HepG2 (cell line): Measurements from ENCODE around the gene TOX2. TPM values are rescaled to one million over a fixed set of nuclear protein-coding genes. Genes with fewer than 3 reads are reported as not detected.

Source experiments
- ATAC-seq: fragments of 200-7000 bp; cut with Tn5 transposase; 3 replicates; pipeline ENCODE4 v1.9.1; 2020; ENCODE audit warnings: mild to moderate bottlenecking, moderate library complexity
- BruUV-seq: library from RNA; stranded (reverse); fragments of 400-500 nt; replicated peaks from 2 replicates; lab custom pipeline; 2021; lab: Mats Ljungman, UMichigan
- CTCF ChIA-PET: fragments of 300-600 bp; formaldehyde crosslinking; extraction: SDS; loops from one replicate; lab custom pipeline; 2021; ENCODE audit warnings: low total read pairs, inconsistent platforms, low intra/inter-chr PET ratio; lab: Yijun Ruan, JAX
- POLR2A ChIA-PET: fragments of 350-600 bp; sonication (Branson Sonifier 250); formaldehyde crosslinking; loops from one replicate; lab custom pipeline; 2020; ENCODE audit warnings: antibody characterized with exemption, inconsistent platforms; lab: Yijun Ruan, JAX
- DNase-seq: peaks from one replicate; pipeline ENCODE4 v3.0.0-alpha.2; 2015; ENCODE audit warnings: low spot score
- FAIRE-seq: peaks from 3 replicates; lab custom pipeline; 2011; peaks lifted over from hg19 to GRCh38; lab: Jason Lieb, UNC
- H2AFZ ChIP-seq: one replicate; pipeline ENCODE4 v1.6.1; 2011; ENCODE audit warnings: low read length, inconsistent platforms
- H3K27ac ChIP-seq: fragments of 300-600 bp; 3 replicates; pipeline ENCODE4 v1.8.0; 2011; ENCODE audit warnings: mixed run types, mild to moderate bottlenecking, mixed read lengths, low read length, inconsistent platforms; ENCODE audit not compliant: insufficient read depth; ENCODE audit errors: extremely low read length
- H3K27me3 ChIP-seq, 2 experiments: fragments of 200-600 bp in 1 of 2; 2 replicates in 1 of 2; 3 replicates in 1 of 2; pipeline versions ENCODE4 v1.6.0 to v1.8.0; 2011; ENCODE audit warnings: low read length in 2 of 2, mild to moderate bottlenecking in 2 of 2, moderate library complexity in 2 of 2, inconsistent platforms in 1 of 2; ENCODE audit not compliant: insufficient read depth in 2 of 2, control insufficient read depth in 1 of 2
- H3K36me3 ChIP-seq, 2 experiments: fragments of 200-600 bp in 1 of 2; replicated peaks in 1 of 2; 2 replicates in 1 of 2; 3 replicates in 1 of 2; pipeline versions ENCODE4 v1.5.1 to v1.8.0; 2011; ENCODE audit warnings: low read length in 2 of 2, inconsistent platforms in 1 of 2; ENCODE audit not compliant: insufficient read depth in 2 of 2, control insufficient read depth in 1 of 2
- H3K4me1 ChIP-seq: 2 replicates; pipeline ENCODE4 v1.5.1; 2012; ENCODE audit warnings: low read length, inconsistent platforms; ENCODE audit not compliant: insufficient read depth
- H3K4me2 ChIP-seq: 2 replicates; pipeline ENCODE4 v1.6.0; 2011; ENCODE audit warnings: low read depth, low read length, inconsistent platforms
- H3K4me3 ChIP-seq, 3 experiments: fragments of 200-600 bp in 1 of 3; sonication (generic), shearing (Covaris generic) in 1 of 3; replicated peaks in 1 of 3; 2 replicates each; pipeline ENCODE4 v1.5.1; 2011 to 2016; ENCODE audit warnings: low read length in 3 of 3, inconsistent platforms in 2 of 3, low read depth in 2 of 3, mild to moderate bottlenecking in 2 of 3, control low read depth in 1 of 3, mixed read lengths in 1 of 3; ENCODE audit not compliant: insufficient read depth in 1 of 3
- H3K79me2 ChIP-seq: one replicate; pipeline ENCODE4 v1.6.1; 2011; ENCODE audit warnings: low read length, inconsistent platforms; ENCODE audit not compliant: insufficient read depth
- H3K9ac ChIP-seq: 2 replicates; pipeline ENCODE4 v1.6.0; 2011; ENCODE audit warnings: mild to moderate bottlenecking, low read depth, low read length, inconsistent platforms; ENCODE audit not compliant: insufficient read depth
- H3K9me3 ChIP-seq: 2 replicates; pipeline ENCODE4 v1.5.1; 2012; ENCODE audit warnings: mild to moderate bottlenecking, low read length
- H4K20me1 ChIP-seq: 2 replicates; pipeline ENCODE4 v1.6.0; 2011; ENCODE audit warnings: inconsistent platforms, mild to moderate bottlenecking, low read length, moderate library complexity; ENCODE audit not compliant: insufficient read depth
- ARNT2 ChIP-seq: sonication (generic); formaldehyde crosslinking; IDR thresholded peaks from 2 replicates; pipeline ENCODE4 v1.8.0; 2022; ENCODE audit warnings: mild to moderate bottlenecking, low read depth, missing genetic modification reagents, moderate library complexity
- EP300 ChIP-seq, 3 experiments: sonication (generic) in 1 of 3; formaldehyde crosslinking in 1 of 3; IDR thresholded peaks; 2 replicates each; pipeline versions ENCODE4 v1.5.1 to v1.6.1; 2011 to 2020; ENCODE audit warnings: low read depth in 2 of 3, low read length in 2 of 3, borderline replicate concordance in 1 of 3, improper control_type of control experiment in 1 of 3, mild to moderate bottlenecking in 1 of 3, missing genetic modification reagents in 1 of 3, moderate library complexity in 1 of 3
- GPN1 ChIP-seq: sonication (generic); formaldehyde crosslinking; IDR thresholded peaks from 2 replicates; pipeline ENCODE4 v1.5.1; 2020; ENCODE audit warnings: missing genetic modification reagents, borderline replicate concordance
- MATR3 ChIP-seq: sonication (generic); formaldehyde crosslinking; IDR thresholded peaks from 2 replicates; pipeline ENCODE4 v1.4.0; 2020; ENCODE audit warnings: missing genetic modification reagents
- TRIM22 ChIP-seq: fragments of 450-650 bp; IDR thresholded peaks from 2 replicates; pipeline ENCODE4 v1.6.1; 2017
- XRCC5 ChIP-seq: fragments of 200-400 bp; formaldehyde crosslinking; optimal IDR thresholded peaks from 2 replicates; pipeline ENCODE3; 2017; ENCODE audit warnings: mild to moderate bottlenecking, low read length
- ZNF205 ChIP-seq: IDR thresholded peaks from 2 replicates; pipeline ENCODE4 v1.6.1; 2018; ENCODE audit warnings: missing biosample characterization, missing genetic modification reagents
- ZNF296 ChIP-seq: sonication (generic); formaldehyde crosslinking; conservative IDR thresholded peaks from 2 replicates; pipeline ENCODE4 v1.5.0; 2020; ENCODE audit warnings: mild to moderate bottlenecking, missing genetic modification reagents
- ZNF318 ChIP-seq: sonication (generic); formaldehyde crosslinking; IDR thresholded peaks from 2 replicates; pipeline ENCODE4 v1.4.0; 2020; ENCODE audit warnings: mild to moderate bottlenecking, missing genetic modification reagents
- WGBS: methylation state at CpG from one replicate; pipeline ENCODE4 v1.1.6; 2017; ENCODE audit warnings: low lambda C conversion rate; 5-methylcytosine and 5-hydroxymethylcytosine counted together
- in situ Hi-C: cut with HindIII; loops from 2 replicates; pipeline ENCODE4 v1.10.0; 2017; ENCODE audit warnings: low pct_unique_long_range_greater_than_20kb; ENCODE audit not compliant: extremely low pct_ligation_motif_present
- intact Hi-C: fragments of 100-400 bp; cut with micrococcal nuclease; formaldehyde crosslinking; loops from one replicate; pipeline ENCODE4 v1.10.0; 2022; ENCODE audit not compliant: unreplicated experiment
- polyA plus RNA-seq, 8 experiments: library from polyadenylated mRNA; depleted of rRNA in 3 of 8; stranded (reverse) in 7 of 8; unstranded in 1 of 8; fragments of >200 nt; fragmentation: Illumina TruSeq in 4 of 8; extraction: Trizol in 4 of 8; gene quantifications; 2 replicates each; pipeline versions ENCODE4 v1.2.1 to v1.2.3, GENCODE V29; 2011 to 2016; ENCODE audit warnings: low read depth in 4 of 8, missing spikeins in 1 of 8, mixed read lengths in 1 of 8; ENCODE audit not compliant: insufficient read depth in 1 of 8
- total RNA-seq, 5 experiments: library from RNA; depleted of rRNA; stranded (reverse); fragments of >200 nt; fragmentation: Illumina TruSeq; extraction: Trizol; gene quantifications; 2 replicates each; pipeline ENCODE4 v1.2.3, GENCODE V29; 2016; ENCODE audit warnings: low read depth in 1 of 5
- TF ChIP-seq, protein P1 (sequence below): fragments of 450-650 bp; IDR thresholded peaks from 2 replicates; pipeline ENCODE4 v1.6.1; 2016

Gene TOX2
- total and polyA plus RNA-seq, 2 of the 13 experiments (the other 11 are each of a cell fraction or from before 2014, with no cell fraction given): not detected

GRCh38 chr20:43947316-43947710, 32.7 kb downstream of the TOX2 start:
- POLR2A ChIA-PET: no interaction called here
- WGBS: 11% methylated on average over 6 of the region's 6 CpGs
- intact Hi-C loops: no loop called here
- TF ChIP-seq ZNF296 (CRISPR knock-in tag): no peak
- no peak for TF ChIP-seq GPN1 (CRISPR knock-in tag)
- no peak for TF ChIP-seq ARNT2 (CRISPR knock-in tag)
- TF ChIP-seq TRIM22: no peak
- no peak for TF ChIP-seq ZNF205 (CRISPR knock-in tag)
- no peak for TF ChIP-seq ZNF318 (CRISPR knock-in tag)
- no peak for TF ChIP-seq EP300 (IDR thresholded peaks at IDR 0.05; ENCODE audit: low read depth in 2 of 2, low read length in 2 of 2)
- no peak for TF ChIP-seq EP300 (CRISPR knock-in tag; IDR thresholded peaks at IDR 0.05; ENCODE audit: borderline replicate concordance)
- TF ChIP-seq XRCC5: no peak
- TF ChIP-seq MATR3 (CRISPR knock-in tag): no peak
- TF ChIP-seq, protein P1, sequence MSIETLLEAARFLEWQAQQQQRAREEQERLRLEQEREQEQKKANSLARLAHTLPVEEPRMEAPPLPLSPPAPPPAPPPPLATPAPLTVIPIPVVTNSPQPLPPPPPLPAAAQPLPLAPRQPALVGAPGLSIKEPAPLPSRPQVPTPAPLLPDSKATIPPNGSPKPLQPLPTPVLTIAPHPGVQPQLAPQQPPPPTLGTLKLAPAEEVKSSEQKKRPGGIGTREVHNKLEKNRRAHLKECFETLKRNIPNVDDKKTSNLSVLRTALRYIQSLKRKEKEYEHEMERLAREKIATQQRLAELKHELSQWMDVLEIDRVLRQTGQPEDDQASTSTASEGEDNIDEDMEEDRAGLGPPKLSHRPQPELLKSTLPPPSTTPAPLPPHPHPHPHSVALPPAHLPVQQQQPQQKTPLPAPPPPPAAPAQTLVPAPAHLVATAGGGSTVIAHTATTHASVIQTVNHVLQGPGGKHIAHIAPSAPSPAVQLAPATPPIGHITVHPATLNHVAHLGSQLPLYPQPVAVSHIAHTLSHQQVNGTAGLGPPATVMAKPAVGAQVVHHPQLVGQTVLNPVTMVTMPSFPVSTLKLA: no peak

More at GRCh38 chr20:43947316-43947710, 32.7 kb downstream of the TOX2 start:
- Histone ChIP-seq H3K4me3 (no peak overlapping the region), H3K36me3 (no peaks in the 10 kb centered on the region), H3K9ac (no peak overlapping the region), H3K79me2 (no peaks in the 10 kb centered on the region), H4K20me1 (no peaks in the 10 kb centered on the region), H3K4me2 (no peak overlapping the region), H3K27ac (no peak overlapping the region), H3K27me3 (peaks cover 14 to 57% of the 10 kb centered on the region in 2 experiments; a peak in 3 of 5 replicates), H3K9me3 (no peaks in the 10 kb centered on the region), H3K4me1 (no peaks in the 10 kb centered on the region), H2AFZ (no peak overlapping the region)
- no peak for DNase-seq
- in situ Hi-C loops: no loop called here
- CTCF ChIA-PET: no interaction called here
- no peak for ATAC-seq
- FAIRE-seq: no peak
- BruUV-seq: no TSS peak
